PC-3 (cell line): ENCODE results near the gene SMYD3.

Source experiments
- EZH2 ChIP-seq: fragments of 300-600 bp; sonication (generic); IDR thresholded peaks from one replicate; pipeline ENCODE4 v1.6.1; 2017; ENCODE audit warnings: antibody characterized with exemption, mild to moderate bottlenecking, low read length; ENCODE audit not compliant: unreplicated experiment
- EZH2phosphoT487 ChIP-seq: fragments of 300-600 bp; sonication (generic); IDR thresholded peaks from 2 replicates; pipeline ENCODE4 v1.6.1; 2018; ENCODE audit warnings: mild to moderate bottlenecking, antibody characterized with exemption, low read length, borderline replicate concordance
- TF ChIP-seq, protein P1 (sequence below): fragments of 300-600 bp; sonication (generic); conservative IDR thresholded peaks from 2 replicates; pipeline ENCODE4 v1.5.1; 2017; ENCODE audit warnings: antibody characterized with exemption, low read depth, mild to moderate bottlenecking, low read length

- TF ChIP-seq EZH2phosphoT487 (no peak), EZH2 (no peak)
- TF ChIP-seq, protein P1, sequence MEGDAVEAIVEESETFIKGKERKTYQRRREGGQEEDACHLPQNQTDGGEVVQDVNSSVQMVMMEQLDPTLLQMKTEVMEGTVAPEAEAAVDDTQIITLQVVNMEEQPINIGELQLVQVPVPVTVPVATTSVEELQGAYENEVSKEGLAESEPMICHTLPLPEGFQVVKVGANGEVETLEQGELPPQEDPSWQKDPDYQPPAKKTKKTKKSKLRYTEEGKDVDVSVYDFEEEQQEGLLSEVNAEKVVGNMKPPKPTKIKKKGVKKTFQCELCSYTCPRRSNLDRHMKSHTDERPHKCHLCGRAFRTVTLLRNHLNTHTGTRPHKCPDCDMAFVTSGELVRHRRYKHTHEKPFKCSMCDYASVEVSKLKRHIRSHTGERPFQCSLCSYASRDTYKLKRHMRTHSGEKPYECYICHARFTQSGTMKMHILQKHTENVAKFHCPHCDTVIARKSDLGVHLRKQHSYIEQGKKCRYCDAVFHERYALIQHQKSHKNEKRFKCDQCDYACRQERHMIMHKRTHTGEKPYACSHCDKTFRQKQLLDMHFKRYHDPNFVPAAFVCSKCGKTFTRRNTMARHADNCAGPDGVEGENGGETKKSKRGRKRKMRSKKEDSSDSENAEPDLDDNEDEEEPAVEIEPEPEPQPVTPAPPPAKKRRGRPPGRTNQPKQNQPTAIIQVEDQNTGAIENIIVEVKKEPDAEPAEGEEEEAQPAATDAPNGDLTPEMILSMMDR = no peak
Measured at GRCh38 chr1:245991266-245991665, 515.8 kb downstream of the SMYD3 start.
